Omental fat pad (tissue), 4 donors: ENCODE data around the gene LYRM2. TPM values are rescaled to one million over a fixed set of nuclear protein-coding genes. Genes with fewer than 3 reads are reported as not detected.
"Not testable (repeated sequence)": the region's sequence is repeated elsewhere in the genome, so short reads cannot be mapped to it uniquely, and the experiment has no call there.

Experiments used
- ATAC-seq: fragments of 150-250 bp; one replicate; pipeline ENCODE4 v1.9.1; 2016; ENCODE audit warnings: mild to moderate bottlenecking, moderate library complexity; ENCODE audit not compliant: low FRiP score
- DNase-seq: peaks from one replicate; pipeline ENCODE4 v3.0.0-alpha.2; 2019; ENCODE audit warnings: low spot score
- total RNA-seq, 4 donors: library from RNA; depleted of rRNA; stranded (reverse); fragments of >200 nt; gene quantifications; one replicate each; pipeline ENCODE4 v1.1.0, GENCODE V29; 2016
- TF ChIP-seq, protein P1 (sequence below), 3 donors: fragments of 450-650 bp; IDR thresholded peaks; one replicate each; pipeline ENCODE4 v1.5.1; 2016 to 2017; ENCODE audit warnings: antibody characterized with exemption in 3 of 3, mild to moderate bottlenecking in 3 of 3, moderate library complexity in 2 of 3

LYRM2 gene
- total RNA-seq, 4 donors from 2014 or later = 12.7 to 21.3 (median 20.3) TPM

DNA sequence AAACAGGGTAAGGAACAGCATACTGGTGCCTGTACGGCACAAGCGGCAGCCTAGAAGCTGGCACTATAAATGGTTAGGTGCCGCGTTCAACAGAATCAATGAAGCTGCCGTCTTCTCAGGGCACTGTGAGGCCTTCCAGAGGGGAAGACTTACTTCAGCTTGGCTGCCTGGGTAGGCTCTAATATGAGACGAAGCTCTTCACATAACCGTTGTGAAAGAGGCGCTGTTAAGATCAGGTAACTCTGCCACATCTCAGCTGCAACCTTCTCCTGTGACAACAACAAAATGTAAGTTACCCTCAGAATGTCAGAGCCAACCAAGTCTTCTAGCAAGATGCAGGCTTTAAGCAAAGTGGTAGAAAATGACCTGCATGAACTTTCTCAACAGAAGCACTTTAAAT lies 12.0 kb upstream of the LYRM2 start:
- DNase-seq = no peak
- TF ChIP-seq, protein P1, sequence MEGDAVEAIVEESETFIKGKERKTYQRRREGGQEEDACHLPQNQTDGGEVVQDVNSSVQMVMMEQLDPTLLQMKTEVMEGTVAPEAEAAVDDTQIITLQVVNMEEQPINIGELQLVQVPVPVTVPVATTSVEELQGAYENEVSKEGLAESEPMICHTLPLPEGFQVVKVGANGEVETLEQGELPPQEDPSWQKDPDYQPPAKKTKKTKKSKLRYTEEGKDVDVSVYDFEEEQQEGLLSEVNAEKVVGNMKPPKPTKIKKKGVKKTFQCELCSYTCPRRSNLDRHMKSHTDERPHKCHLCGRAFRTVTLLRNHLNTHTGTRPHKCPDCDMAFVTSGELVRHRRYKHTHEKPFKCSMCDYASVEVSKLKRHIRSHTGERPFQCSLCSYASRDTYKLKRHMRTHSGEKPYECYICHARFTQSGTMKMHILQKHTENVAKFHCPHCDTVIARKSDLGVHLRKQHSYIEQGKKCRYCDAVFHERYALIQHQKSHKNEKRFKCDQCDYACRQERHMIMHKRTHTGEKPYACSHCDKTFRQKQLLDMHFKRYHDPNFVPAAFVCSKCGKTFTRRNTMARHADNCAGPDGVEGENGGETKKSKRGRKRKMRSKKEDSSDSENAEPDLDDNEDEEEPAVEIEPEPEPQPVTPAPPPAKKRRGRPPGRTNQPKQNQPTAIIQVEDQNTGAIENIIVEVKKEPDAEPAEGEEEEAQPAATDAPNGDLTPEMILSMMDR (IDR thresholded peaks at IDR 0.05) = no peak
- no peak for ATAC-seq

DNA sequence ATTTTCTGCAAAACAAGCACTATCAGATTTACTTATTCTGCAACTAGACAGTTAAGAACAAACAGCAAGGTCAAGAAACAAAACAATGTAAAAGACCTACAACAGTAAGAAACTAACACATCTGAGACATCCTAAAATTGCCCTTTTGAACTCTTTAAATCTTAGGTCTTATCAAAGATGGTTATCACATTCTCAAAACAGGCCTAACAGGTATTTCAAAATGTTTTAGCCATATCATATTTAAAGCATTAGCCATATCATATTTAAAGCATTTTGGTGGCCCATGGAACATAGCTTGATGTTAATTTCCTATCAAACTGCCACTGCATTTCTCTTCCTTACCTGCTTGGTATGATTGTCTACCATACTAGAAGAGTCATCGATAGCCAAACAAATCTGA lies 11.1 kb upstream of the LYRM2 start:
- DNase-seq (no peak), ATAC-seq (no peak)
- TF ChIP-seq, protein P1 (IDR thresholded peaks at IDR 0.05) = no peak

DNA sequence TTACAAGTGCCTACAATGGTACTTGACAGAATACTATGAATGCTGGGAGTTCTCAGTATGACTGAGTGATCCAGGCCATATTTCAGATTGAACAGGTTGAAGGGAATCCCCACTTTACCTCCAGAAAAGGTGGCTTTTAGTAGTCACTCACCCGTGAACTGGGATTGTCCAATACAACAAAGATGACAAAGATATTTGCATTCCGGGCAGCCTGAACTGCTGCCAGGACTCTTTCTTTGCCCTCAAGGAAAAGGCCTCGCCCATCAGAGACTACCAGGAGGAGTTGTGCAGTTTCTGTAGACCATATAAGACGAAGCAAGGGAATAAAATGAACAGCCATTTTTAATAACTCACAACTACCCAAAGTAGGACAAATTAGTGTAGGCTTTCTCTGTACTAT lies 6.3 kb upstream of the LYRM2 start:
- DNase-seq (no peak), ATAC-seq (no peak)
- TF ChIP-seq, protein P1 (IDR thresholded peaks at IDR 0.05) = no peak

DNA sequence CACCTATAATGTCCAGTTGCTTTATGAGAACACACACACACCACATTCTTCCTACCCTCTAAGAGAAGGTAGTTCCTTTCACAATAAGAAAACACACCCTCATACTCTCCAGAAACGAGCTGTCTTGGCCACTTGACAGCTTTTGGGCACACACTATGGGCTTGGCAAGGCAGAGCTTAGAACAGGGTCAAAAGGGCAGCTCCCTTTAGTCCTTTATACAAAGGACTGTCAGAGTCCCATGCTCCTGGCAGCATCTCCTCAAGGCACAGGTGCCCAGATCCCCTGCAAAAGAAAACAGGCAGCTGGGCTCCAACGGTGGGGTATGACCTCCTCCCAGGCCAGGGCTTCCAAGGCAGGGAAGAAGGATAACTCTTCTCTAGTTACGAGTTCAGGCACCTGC lies 4.9 kb upstream of the LYRM2 start:
- DNase-seq = no peak
- TF ChIP-seq, protein P1 (IDR thresholded peaks at IDR 0.05) = no peak

DNA sequence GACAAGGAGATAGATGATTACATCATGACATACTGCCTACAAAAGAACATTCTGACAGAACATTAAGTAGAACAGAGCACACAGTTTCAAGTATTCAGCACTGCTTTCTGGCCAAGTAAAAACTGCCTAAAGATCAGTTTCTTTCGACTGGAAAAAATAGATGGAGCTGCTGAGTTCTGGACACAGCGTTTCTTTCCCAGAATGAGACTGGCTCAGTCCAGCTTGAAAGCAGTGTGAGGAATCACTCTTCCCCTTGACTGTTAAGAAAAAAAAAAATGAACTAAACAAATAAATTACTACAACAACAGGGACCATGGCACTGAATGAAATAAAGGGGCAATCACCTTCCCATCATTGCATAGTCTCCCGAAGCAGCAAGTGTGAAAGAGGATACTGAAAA lies 4.4 kb upstream of the LYRM2 start:
- TF ChIP-seq, protein P1 (IDR thresholded peaks at IDR 0.05) = no peak
- no peak for ATAC-seq
- no peak for DNase-seq

More for the DNA sequence above, 4.9 kb upstream of the LYRM2 start:
- no peak for ATAC-seq

DNA sequence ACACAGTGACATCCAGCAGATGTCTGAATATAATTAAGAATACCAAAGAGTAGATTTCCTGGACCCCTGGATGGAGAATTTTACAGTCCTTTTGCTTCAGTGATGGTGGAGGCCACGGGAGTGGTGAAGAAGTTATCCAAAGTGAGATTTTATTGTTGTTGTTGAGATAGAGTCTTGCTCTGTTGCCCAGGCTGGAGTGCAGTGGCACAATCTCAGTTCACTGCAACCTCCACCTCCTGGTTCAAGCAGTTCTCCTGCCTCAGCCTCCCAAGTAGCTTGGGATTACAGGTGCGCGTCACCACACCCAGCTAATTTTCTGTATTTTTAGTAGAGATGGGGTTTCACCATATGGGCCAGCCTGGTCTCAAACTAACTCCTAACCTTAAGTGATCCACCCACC lies 3.0 kb upstream of the LYRM2 start:
- DNase-seq, ATAC-seq: not testable (repeated sequence)

DNA sequence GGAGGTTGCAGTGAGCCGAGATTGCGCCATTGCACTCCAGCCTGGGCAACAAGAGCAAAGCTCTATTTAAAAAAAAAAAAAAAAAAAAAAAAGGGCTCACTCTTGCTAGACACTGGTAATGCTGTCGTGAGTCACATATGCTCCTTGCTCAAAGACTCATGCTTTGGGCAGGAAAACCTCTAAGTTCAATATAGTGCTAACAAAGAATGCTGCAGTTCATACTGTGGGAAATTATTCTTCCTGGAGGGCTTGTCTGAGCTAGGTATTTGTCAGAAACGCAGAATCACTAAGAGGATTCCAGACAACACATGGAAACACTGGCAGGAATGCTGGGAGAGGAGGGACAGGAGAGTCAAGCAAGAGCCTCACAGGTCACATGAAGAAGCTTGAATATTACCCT lies 2.3 kb upstream of the LYRM2 start:
- DNase-seq (no peak), ATAC-seq (no peak)
- TF ChIP-seq, protein P1 (IDR thresholded peaks at IDR 0.05) = no peak

DNA sequence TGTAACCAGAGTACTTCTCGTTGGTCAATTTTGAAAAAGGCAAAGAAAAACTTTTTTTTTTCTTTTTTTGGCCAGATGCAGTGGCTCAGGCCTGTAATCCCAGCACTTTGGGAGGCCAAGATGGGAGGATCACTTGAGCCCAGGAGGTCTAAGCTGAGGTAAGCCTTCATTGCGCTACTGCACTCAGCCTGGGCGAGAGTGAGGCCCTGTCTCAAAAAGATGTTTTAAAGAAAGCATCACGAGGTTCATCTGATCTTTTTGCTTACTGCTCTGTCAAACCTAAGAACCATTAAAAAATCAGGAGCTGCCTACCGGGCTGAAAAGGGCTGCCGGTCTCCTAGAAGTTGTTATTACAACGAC lies 607 bp downstream of the LYRM2 start:
- ATAC-seq = no peak
- TF ChIP-seq, protein P1 (IDR thresholded peaks at IDR 0.05) = no peak
- DNase-seq = no peak

DNA sequence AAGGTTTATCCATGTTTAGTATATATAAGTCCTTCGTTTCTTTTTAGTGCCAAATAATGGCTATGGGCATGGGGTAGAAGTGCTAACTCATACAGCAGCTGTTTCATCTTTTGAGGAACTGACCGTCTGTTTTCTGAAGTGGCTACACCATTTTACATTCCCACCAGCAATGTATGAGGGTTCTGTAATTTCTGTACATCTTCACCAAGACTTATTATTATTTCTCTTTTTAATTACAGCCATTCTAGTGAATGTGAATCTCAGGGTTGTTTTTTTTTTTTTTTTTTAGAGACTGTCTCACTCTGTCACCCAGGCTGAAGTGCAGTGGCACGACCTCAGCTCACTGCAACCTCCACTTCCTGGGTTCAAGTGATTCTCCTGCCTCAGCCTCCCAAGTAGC lies 2.1 kb downstream of the LYRM2 start:
- ATAC-seq, DNase-seq: not testable (repeated sequence)
